Right kidney (tissue), 1 donor: ENCODE results near the gene ABCB10.
"Not testable (repeated sequence)": the region's sequence is repeated elsewhere in the genome, so short reads cannot be mapped to it uniquely, and the experiment has no call there.

Experiments
- DNase-seq: peaks from one replicate; pipeline ENCODE4 v3.0.0-alpha.2; 2016

Gene ABCB10

GRCh38 chr1:229574679-229575442, 16.4 kb upstream of the ABCB10 start:
- DNase-seq = no peak

- no peak for DNase-seq
Measured at GRCh38 chr1:229572286-229572685, 13.8 kb upstream of the ABCB10 start.

GRCh38 chr1:229570891-229571516, 12.5 kb upstream of the ABCB10 start:
- no peak for DNase-seq

DNA sequence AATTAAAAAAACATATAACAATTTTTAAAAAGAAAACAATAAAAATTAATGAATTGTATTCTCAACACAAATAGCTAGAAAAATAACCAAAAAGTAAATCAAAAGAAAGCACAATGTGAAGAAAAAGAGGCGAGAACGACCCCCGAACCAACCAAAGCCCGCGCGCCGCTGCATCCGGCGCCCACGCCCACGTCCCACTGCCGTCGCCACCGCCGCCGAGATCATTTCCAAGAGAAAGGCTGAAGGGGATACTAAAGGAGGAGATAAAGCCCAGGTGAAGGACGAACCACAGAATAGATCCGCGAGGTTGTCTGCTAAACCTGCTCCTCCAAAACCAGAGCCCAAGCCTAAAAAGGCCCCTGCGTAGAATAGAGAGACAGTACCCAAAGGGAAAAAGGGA, 11.8 kb upstream of the ABCB10 start:
- DNase-seq = no peak

GRCh38 chr1:229567109-229567868, 8.8 kb upstream of the ABCB10 start:
- no peak for DNase-seq

- DNase-seq = no peak
Measured at GRCh38 chr1:229563701-229564100, 5.2 kb upstream of the ABCB10 start.

- DNase-seq = no peak
Measured at GRCh38 chr1:229563241-229563640, 4.7 kb upstream of the ABCB10 start.

DNA sequence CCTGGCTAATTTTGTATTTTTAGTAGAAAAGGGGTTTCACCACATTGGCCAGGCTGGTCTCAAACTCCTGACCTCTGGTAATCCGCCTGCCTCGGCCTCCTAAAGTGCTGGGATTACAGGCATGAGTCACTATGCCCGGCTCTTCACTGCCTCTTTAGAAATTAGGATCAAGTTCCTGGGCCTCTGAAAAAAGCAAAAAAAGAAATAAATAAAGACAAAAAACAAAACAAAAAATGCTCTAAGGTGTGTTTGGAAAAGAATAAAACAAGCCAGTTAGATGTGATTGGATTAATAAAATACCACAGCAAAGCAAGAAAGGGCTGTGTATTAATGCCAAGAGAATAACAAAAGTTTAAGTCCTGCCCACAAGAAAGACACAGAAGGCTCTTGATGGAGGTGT, 4.2 kb upstream of the ABCB10 start:
- DNase-seq = no peak

DNA sequence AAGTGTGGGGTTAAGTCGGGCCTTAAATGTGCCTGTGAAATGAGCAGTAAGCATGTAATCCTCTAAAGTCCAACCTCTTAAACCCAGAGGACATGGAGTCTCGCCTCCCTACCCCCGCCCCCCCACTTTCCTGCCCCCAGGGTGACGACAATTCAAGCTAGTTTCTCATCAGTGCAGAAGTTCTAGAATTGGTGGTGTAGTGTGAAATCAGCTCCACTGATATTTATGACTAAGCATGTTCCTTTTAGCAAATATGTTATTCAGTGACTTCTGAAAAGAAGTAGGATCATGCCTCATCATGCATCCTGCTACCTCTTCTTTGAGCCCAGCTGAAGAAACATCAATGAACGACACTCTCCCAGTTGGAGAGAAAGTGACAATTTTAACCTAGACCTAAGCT, 2.6 kb upstream of the ABCB10 start:
- DNase-seq = no peak

DNA sequence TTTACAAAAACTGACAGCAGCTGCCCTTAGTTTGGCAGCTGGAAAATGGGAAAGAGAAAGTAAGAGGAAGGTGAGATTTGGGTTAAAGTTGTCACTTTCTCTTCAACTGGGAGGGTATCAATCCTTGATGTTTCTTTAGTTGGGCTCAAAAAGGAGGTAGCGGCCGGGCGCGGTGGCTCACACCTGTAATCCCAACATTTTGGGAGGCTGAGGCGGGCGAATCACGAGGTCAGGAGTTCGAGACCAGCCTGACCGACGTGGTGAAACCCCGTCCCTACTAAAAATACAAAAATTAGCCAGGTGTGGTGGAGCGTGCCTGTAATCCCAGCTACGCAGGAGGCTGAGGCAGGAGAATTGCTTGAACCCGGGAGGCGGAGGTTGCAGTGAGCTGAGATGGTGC, 1.6 kb upstream of the ABCB10 start:
- not testable (repeated sequence) for DNase-seq

GRCh38 chr1:229559336-229559801, 862 bp upstream of the ABCB10 start:
- not testable (repeated sequence) for DNase-seq

GRCh38 chr1:229557913-229558414, 543 bp downstream of the ABCB10 start:
- peak; percentile 70 for DNase-seq

DNA sequence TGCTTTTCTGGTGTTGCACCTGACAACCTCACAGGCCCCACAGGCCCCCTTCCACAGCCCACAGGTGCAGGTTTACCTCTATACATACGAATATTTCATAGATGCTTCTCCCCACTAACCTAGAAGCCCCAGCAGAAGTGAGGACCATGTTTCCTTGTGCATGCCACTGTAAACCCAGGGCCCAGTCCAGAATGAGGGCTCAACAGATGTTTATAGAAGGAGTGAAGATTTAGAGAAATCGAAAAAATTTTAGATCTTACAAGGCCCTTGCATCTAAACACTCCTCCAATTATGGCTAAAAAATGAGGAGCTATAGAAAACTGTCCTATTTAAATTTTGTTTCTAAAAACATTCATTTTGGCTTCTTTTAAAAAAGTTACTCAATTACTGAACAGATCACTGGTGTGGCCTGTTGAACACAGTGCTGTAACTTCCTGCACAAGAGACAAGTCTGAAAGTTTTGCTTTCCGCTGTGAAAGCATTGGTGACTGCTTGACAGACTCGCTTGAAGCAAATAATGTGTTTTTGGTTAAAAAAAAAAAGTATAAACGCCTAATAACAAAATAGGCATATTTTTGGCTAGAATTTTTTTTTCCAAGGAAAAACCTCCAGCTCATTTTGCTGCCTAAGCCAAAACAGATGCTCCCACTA, 1.2 kb downstream of the ABCB10 start:
- no peak for DNase-seq

DNA sequence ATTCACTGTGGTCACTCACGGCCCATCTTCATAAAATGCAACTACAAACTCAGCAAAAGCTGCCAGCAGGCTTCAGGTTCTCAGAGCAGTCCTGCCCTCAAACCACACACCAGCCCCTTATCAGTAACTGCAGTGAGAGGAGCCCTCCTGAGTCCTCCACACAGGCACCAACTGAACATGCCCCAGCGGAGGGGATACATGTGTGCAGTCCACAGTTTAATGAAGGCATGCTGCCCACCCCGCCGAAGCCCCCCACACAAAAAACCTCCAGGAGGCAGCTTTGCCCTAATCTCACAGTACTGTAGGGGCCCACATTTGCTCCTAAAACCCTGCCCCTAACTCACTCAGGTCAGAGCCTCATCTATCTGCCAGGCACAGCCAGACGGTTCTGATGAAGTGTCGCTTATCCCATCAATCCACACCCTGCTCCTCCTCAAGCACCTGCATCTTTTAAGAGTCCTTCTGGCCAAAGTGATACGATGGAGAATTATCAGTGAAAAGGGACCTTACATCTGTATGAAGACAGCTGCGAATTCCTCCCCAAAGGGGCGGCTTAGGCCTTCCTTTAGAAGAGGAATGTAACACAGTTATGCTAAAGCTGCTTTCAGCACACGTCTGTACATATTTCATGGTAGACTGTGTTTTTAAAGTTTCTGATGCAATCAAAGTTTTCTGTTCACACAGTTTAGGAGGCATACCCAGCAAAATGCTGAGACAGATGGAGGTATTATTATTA, 3.5 kb downstream of the ABCB10 start:
- DNase-seq = no peak

DNA sequence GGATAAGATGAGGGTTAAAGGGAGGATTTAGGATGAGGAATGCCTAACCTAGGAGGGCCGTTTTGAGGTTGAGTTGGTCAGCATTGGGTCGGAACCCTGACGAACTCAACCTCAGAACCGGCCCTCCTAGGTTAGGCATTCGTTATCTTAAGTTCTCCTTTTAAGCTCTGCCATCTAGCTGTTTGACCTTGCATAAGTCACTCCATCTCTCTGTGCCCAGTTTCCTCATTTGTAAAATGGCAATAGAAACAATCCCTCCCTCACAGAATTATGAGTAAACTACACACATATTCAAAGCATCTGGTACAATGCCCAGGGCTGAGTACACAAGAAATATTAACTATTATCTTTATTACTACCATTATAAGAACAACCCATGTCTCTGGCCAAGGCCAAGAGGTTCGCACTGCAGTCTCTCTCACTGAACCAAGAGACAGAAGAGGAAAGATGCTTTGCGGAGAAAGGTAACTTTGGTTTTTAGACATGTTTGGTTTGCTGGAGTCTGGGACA, 4.8 kb downstream of the ABCB10 start:
- DNase-seq = no peak

DNA sequence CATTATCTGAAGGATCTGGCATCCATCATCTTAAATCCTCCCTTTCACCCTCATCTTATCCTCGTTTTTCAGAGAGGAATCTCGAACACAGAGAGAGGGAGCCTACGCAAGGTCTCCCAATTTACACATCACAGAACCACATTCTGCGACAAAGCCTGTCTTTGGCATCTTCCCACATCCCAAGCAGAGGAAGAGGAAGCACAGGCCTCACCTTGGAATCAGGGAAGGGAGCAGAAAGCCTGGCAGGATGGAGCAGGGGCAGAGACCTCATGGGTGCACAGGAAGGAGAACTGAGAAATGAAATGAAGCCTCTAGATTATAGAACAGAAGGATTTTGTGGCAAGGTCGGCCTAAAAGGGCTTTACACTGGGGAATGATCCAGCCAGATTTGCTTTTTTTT, 5.8 kb downstream of the ABCB10 start:
- DNase-seq = no peak

- DNase-seq = no peak
Measured at GRCh38 chr1:229550812-229551567, 7.5 kb downstream of the ABCB10 start.

- no peak for DNase-seq
Measured at GRCh38 chr1:229547542-229547941, 11.0 kb downstream of the ABCB10 start.

DNA sequence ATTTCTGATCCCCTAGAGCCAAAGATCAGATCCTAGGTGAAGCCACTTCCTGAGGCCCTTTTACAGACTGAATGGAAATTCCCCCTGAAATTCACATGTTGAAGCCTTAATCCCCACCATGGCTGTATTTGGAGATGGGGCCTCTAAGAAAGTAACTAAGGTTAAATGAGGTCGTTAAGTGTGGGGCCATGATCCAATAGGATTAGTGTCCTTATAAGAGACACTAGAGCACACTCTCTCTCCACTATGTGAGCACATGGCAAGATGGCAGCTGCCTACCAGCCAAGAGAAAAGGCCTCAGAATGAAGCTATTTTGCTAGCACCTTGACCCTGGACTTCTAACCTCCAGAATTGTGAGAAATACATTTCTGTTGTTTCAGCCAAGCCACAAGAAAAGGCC, 13.9 kb downstream of the ABCB10 start:
- no peak for DNase-seq

DNA sequence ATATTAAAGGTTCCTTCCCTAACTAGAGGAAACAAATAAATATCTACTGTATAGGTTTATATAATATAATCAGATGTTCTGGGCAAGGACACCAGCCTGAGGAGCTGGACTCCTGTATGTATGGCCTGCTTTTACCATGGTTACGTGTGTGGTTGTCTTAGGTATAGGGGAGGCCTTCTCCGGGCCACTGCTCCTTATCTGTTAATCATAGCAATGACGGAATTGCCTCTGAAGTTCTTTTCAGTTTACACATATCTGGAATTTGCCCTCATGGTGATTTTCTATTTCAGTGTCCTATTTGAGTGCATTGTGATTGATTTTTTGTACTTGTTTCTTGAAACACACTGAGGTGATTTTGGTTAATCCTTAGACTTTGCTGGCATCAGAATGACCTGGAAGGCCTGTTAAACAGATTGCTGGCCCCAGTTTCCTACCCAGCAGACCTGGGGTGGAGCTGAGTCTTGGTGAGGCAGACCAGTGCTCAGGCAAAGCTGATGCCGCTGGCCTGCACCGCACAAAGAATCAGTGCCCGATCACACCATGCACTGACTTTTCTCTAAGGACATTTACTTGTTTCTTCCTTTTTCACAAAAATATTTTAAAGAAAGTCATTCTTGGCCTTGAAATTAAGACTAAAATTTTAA, 18.5 kb downstream of the ABCB10 start:
- no peak for DNase-seq
